Measurements from ENCODE around the gene SYNE2.

DNA sequence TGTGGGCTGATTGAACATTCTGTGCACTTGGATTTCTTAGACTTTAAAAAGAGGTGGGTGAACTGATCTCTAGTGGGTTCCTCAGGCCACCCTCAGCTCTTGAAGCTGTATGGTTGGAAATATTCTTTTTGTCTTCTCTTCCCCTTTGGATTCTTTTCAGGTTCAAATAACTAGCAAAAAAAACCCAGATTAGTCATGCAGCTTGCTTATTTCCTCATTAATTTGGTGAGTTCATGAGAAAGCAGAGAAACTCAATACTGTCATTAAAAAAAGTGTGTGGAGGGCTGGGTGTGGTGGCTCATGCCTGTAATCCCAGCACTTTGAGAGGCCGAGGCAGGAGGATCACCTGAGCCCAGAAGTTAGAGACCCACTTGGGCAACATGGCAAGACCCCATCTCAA is 258.0 kb downstream of the SYNE2 start:
- TF ChIP-seq POLR2AphosphoS5 (IDR thresholded peaks at IDR 0.05; ENCODE audit: borderline replicate concordance, low read depth, low read length) = no peak
- no peak for TF ChIP-seq EZH2 (IDR thresholded peaks at IDR 0.05)
- no peak for TF ChIP-seq FOXP2 (optimal IDR thresholded peaks at IDR 0.05; ENCODE audit: control extremely low read depth, extremely low read length, insufficient read depth)
